B cell (primary cell): Measurements from ENCODE around the gene SLC38A10.

Experiments
- CTCF ChIP-seq: fragments of 200-600 bp; IDR thresholded peaks from one replicate; pipeline ENCODE4 v1.8.0; 2022; ENCODE audit warnings: antibody characterized with exemption, mild to moderate bottlenecking
- EZH2 ChIP-seq: IDR thresholded peaks from 2 replicates; pipeline ENCODE4 v1.6.1; 2012; ENCODE audit warnings: borderline replicate concordance, low read depth, mild to moderate bottlenecking, moderate library complexity, low read length; ENCODE audit not compliant: insufficient read depth, poor library complexity, severe bottlenecking

- TF ChIP-seq EZH2 (no peak), CTCF (no peak)
These were observed 11.4 kb upstream of the SLC38A10 start for GRCh38 chr17:81306491-81306890.
